C4-2B (cell line): ENCODE measurements around the gene LTF.

Experiments
- CTCF ChIP-seq: fragments of 450-650 bp; conservative IDR thresholded peaks from 2 replicates; pipeline ENCODE4 v1.5.1; 2017; ENCODE audit warnings: mild to moderate bottlenecking
- ZFX ChIP-seq: fragments of 450-650 bp; IDR thresholded peaks from 2 replicates; pipeline ENCODE4 v1.6.1; 2017

GRCh38 chr3:46491089-46492070 is 26.7 kb upstream of the LTF start:
- TF ChIP-seq CTCF (no peak), ZFX (no peak)
